K562 (cell line): ENCODE measurements around the gene PTPN20. TPM values are rescaled to one million over a fixed set of nuclear protein-coding genes. Genes with fewer than 3 reads are reported as not detected.

Experiments used
- AFF4 ChIP-seq: sonication (generic); formaldehyde crosslinking; IDR thresholded peaks from 2 replicates; pipeline ENCODE4 v1.8.0; 2023; ENCODE audit warnings: mild to moderate bottlenecking, missing genetic modification reagents
- HMGN3 ChIP-seq: IDR thresholded peaks from 2 replicates; pipeline ENCODE4 v1.6.1; 2011; ENCODE audit warnings: borderline replicate concordance, low read depth, mild to moderate bottlenecking, mixed read lengths, low read length; ENCODE audit not compliant: insufficient read length; ENCODE audit errors: extremely low read depth
- HNRNPUL1 ChIP-seq: fragments of 200-400 bp; formaldehyde crosslinking; IDR thresholded peaks from 2 replicates; pipeline ENCODE4 v1.6.1; 2017; ENCODE audit warnings: low read length
- KAT2B ChIP-seq: IDR thresholded peaks from one replicate; pipeline ENCODE4 v1.6.1; 2012; ENCODE audit warnings: low read depth, mild to moderate bottlenecking, control low read depth, inconsistent platforms, low read length, moderate library complexity
- MCM2 ChIP-seq: fragments of 450-650 bp; IDR thresholded peaks from 2 replicates; pipeline ENCODE4 v1.6.1; 2017; ENCODE audit warnings: low read depth, mild to moderate bottlenecking
- MEF2D ChIP-seq: conservative IDR thresholded peaks from 2 replicates; pipeline ENCODE4 v1.6.1; 2016; ENCODE audit warnings: low read depth, missing genetic modification characterization, missing compliant biosample characterization
- NCOA1 ChIP-seq: fragments of 450-650 bp; IDR thresholded peaks from 2 replicates; pipeline ENCODE4 v1.6.1; 2016; ENCODE audit warnings: low read depth
- PHF21A ChIP-seq: fragments of 450-650 bp; IDR thresholded peaks from 2 replicates; pipeline ENCODE4 v1.6.1; 2017; ENCODE audit warnings: low read depth, borderline replicate concordance
- POLR2B ChIP-seq: fragments of 450-650 bp; IDR thresholded peaks from 2 replicates; pipeline ENCODE4 v1.6.1; 2018; ENCODE audit warnings: low read depth; ENCODE audit not compliant: partially characterized antibody
- polyA plus RNA-seq, 8 experiments: library from polyadenylated mRNA; depleted of rRNA in 4 of 8; stranded (reverse) in 5 of 8; unstranded in 3 of 8; fragments of >200 nt; fragmentation: Nextera tagmentation in 2 of 8; fragmentation: Illumina TruSeq in 1 of 8; extraction: Ambion mirVana in 2 of 8; extraction: Trizol in 1 of 8; gene quantifications; 2 replicates each; pipeline versions ENCODE4 v1.2.1 to v1.2.3, GENCODE V29; 2011 to 2014; ENCODE audit warnings: inconsistent platforms in 1 of 8, missing spikeins in 1 of 8
- total RNA-seq, 7 experiments: library from RNA; depleted of rRNA in 6 of 7; stranded (reverse); fragments of >200 nt in 6 of 7; fragmentation: Illumina TruSeq in 2 of 7; extraction: Trizol in 2 of 7; gene quantifications; 2 replicates each; pipeline versions ENCODE4 v1.2.1 to v1.2.3, GENCODE V29; 2011 to 2021; ENCODE audit warnings: low replicate concordance in 1 of 7

PTPN20 gene
- total and polyA plus RNA-seq, 9 of the 15 experiments (the other 6 are each of a cell fraction or from before 2014, with no cell fraction given): 0.03 to 0.18 (median 0.10) TPM; not detected in 6

GRCh38 chr10:47047577-47048525, 136.6 kb downstream of the PTPN20 start (continued):
- no peak for TF ChIP-seq AFF4
- TF ChIP-seq POLR2B: no peak
- no peak for TF ChIP-seq PHF21A
- no peak for TF ChIP-seq KAT2B
- TF ChIP-seq MCM2: no peak
- no peak for TF ChIP-seq MEF2D (tag)
- TF ChIP-seq HNRNPUL1: no peak
- no peak for TF ChIP-seq HMGN3
- TF ChIP-seq NCOA1: no peak
